ENCODE results near the gene ENDOV. TPM values are rescaled to one million over a fixed set of nuclear protein-coding genes. Genes with fewer than 3 reads are reported as not detected.

Gene ENDOV
- total RNA-seq, 1 donor from 2014 or later = 39.1 TPM

GRCh38 chr17:80458016-80458415 lies 43.0 kb downstream of the ENDOV start:
- no peaks in the 10 kb centered on the region for H3K36me3 Mint-ChIP-seq (ENCODE audit: unreplicated experiment)
- peaks cover 21% of the 10 kb centered on the region for H3K4me1 Mint-ChIP-seq (ENCODE audit: unreplicated experiment)
- H3K27me3 Mint-ChIP-seq (ENCODE audit: unreplicated experiment) = peaks cover 22% of the 10 kb centered on the region
- H3K9me3 Mint-ChIP-seq (ENCODE audit: unreplicated experiment) = no peaks in the 10 kb centered on the region
- no peak for TF ChIP-seq CTCF (IDR thresholded peaks at IDR 0.05)
- H3K4me3 Mint-ChIP-seq (ENCODE audit: unreplicated experiment) = no peak overlapping the region
- no peak overlapping the region for H3K27ac Mint-ChIP-seq (ENCODE audit: unreplicated experiment)
- DNase-seq (ENCODE audit: extremely low spot score, unreplicated experiment) = no peak

GRCh38 chr17:80459234-80459633 lies 44.3 kb downstream of the ENDOV start:
- no peaks in the 10 kb centered on the region for H3K9me3 Mint-ChIP-seq (ENCODE audit: unreplicated experiment)
- H3K27me3 Mint-ChIP-seq (ENCODE audit: unreplicated experiment) = peaks cover 22% of the 10 kb centered on the region
- DNase-seq (ENCODE audit: extremely low spot score, unreplicated experiment) = no peak
- no peak for TF ChIP-seq CTCF (IDR thresholded peaks at IDR 0.05)
- H3K36me3 Mint-ChIP-seq (ENCODE audit: unreplicated experiment) = no peaks in the 10 kb centered on the region
- H3K4me3 Mint-ChIP-seq (ENCODE audit: unreplicated experiment) = no peak overlapping the region
- peaks cover 9% of the 10 kb centered on the region for H3K4me1 Mint-ChIP-seq (ENCODE audit: unreplicated experiment)
- no peak overlapping the region for H3K27ac Mint-ChIP-seq (ENCODE audit: unreplicated experiment)

DNA sequence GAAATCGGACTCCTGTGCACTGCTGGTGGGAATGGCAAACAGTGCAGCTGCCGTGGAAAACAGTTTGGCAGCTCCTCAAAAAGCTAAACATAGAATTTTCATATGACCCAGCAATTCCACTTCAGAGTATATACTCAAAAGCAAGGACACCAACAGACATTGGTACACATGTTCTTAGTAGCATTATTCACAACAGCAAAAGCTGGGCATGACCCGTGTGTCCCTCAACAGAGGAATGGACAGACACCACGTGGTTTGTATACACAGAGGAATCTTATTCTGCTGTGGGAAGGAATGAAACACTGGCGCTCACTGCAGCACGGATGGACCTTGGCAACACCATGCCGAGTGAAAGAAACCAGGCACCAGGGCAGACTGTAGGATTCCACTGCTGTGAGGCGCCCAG lies 45.5 kb downstream of the ENDOV start:
- H3K9me3 Mint-ChIP-seq (ENCODE audit: unreplicated experiment) = no peaks in the 10 kb centered on the region
- TF ChIP-seq CTCF (IDR thresholded peaks at IDR 0.05) = no peak
- no peak for DNase-seq (ENCODE audit: extremely low spot score, unreplicated experiment)
- H3K27ac Mint-ChIP-seq (ENCODE audit: unreplicated experiment) = no peak overlapping the region
- peaks cover 22% of the 10 kb centered on the region for H3K27me3 Mint-ChIP-seq (ENCODE audit: unreplicated experiment)
- H3K36me3 Mint-ChIP-seq (ENCODE audit: unreplicated experiment) = no peaks in the 10 kb centered on the region
- H3K4me1 Mint-ChIP-seq (ENCODE audit: unreplicated experiment) = peaks cover 4% of the 10 kb centered on the region
- H3K4me3 Mint-ChIP-seq (ENCODE audit: unreplicated experiment) = no peak overlapping the region

GRCh38 chr17:80461528-80462160 lies 46.7 kb downstream of the ENDOV start:
- Mint-ChIP-seq H3K9me3 (ENCODE audit: unreplicated experiment) (no peaks in the 10 kb centered on the region), H3K36me3 (ENCODE audit: unreplicated experiment) (no peaks in the 10 kb centered on the region), H3K27ac (ENCODE audit: unreplicated experiment) (no peak overlapping the region), H3K27me3 (ENCODE audit: unreplicated experiment) (peaks cover 22% of the 10 kb centered on the region), H3K4me1 (ENCODE audit: unreplicated experiment) (no peaks in the 10 kb centered on the region), H3K4me3 (ENCODE audit: unreplicated experiment) (no peak overlapping the region)
- no peak for DNase-seq (ENCODE audit: extremely low spot score, unreplicated experiment)
- no peak for TF ChIP-seq CTCF (IDR thresholded peaks at IDR 0.05)

- peaks cover 32% of the 10 kb centered on the region for H3K27me3 Mint-ChIP-seq (ENCODE audit: unreplicated experiment)
- no peak overlapping the region for H3K27ac Mint-ChIP-seq (ENCODE audit: unreplicated experiment)
- H3K9me3 Mint-ChIP-seq (ENCODE audit: unreplicated experiment) = no peaks in the 10 kb centered on the region
- H3K36me3 Mint-ChIP-seq (ENCODE audit: unreplicated experiment) = no peaks in the 10 kb centered on the region
- TF ChIP-seq CTCF (IDR thresholded peaks at IDR 0.05) = no peak
- no peaks in the 10 kb centered on the region for H3K4me1 Mint-ChIP-seq (ENCODE audit: unreplicated experiment)
- H3K4me3 Mint-ChIP-seq (ENCODE audit: unreplicated experiment) = no peak overlapping the region
- no peak for DNase-seq (ENCODE audit: extremely low spot score, unreplicated experiment)
Measured at GRCh38 chr17:80463784-80464400, 48.9 kb downstream of the ENDOV start.

Data from osteocyte (in vitro differentiated cells).